GM10847 (cell line): ENCODE measurements around the gene CSTF2.
A peak's percentile ranks its signal among the peaks of the same experiment; 100 is the strongest.

ENCODE experiments used
- POLR2A ChIP-seq: IDR thresholded peaks from 2 replicates; pipeline ENCODE4 v1.6.1; 2011; ENCODE audit not compliant: insufficient read length; ENCODE audit errors: extremely low read depth

Gene CSTF2, protein sequence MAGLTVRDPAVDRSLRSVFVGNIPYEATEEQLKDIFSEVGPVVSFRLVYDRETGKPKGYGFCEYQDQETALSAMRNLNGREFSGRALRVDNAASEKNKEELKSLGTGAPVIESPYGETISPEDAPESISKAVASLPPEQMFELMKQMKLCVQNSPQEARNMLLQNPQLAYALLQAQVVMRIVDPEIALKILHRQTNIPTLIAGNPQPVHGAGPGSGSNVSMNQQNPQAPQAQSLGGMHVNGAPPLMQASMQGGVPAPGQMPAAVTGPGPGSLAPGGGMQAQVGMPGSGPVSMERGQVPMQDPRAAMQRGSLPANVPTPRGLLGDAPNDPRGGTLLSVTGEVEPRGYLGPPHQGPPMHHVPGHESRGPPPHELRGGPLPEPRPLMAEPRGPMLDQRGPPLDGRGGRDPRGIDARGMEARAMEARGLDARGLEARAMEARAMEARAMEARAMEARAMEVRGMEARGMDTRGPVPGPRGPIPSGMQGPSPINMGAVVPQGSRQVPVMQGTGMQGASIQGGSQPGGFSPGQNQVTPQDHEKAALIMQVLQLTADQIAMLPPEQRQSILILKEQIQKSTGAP

DNA sequence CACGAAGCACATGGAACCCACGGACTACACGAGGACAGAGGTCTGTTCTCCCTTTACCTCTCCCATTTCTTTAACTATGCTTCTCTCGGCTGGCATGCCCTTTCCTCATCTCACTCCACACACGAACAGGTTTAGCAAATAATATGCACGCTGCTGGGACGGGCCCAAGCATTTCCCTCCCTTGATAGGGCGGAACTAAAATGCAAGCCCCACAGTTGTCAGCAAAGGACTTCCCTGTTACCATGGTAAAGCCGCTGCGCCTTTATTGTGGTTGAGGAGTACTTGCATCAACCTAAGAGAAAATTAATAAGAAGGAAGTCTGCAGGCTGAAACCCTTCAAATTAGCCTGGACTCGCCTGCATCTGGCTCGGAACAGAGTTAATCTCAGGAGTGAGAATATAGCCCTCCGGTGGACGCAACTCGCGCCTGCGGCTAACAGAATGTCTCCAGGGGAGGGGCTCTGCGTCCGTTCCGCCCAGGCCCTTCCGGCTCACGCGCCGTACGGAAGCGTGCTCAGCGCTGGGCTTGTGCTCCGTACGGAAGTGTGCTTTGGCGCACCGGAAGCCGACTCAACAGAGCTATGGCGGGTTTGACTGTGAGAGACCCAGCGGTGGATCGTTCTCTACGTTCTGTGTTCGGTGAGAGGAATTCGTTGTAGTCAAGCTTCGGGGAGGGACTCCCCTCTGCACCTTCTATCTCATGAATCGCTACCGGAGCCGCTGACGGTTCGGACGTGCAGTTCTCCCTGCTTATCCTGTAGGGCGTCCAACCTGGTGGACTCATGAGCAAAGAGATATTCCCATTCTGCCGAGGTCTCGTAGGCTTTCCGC, at the start of gene CSTF2:
CSTF2 (plus strand) TSS at position 555 of the 830 bp plus-strand sequence; CDS start at position 581, 26 bp downstream.
- TF ChIP-seq POLR2A = peak; percentile 58

DNA sequence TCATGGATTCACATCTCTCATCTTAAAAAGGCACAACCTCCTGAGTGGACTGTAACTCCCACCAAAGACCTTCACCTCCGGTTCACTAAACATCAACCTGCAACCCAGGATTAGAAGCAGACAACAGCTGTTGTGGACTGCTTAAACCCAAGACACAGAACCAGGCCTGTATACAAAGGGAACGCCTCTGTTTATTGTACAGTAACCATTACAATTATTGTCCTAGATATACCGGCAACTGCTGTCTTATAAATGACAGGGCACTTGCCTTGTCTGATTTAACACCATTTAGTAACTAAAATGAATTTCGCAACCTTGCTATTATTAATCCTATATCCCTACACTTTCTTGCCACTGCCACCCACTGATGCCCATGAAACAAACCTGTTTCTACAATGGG, 22.8 kb upstream of the CSTF2 start:
- TF ChIP-seq POLR2A = no peak

DNA sequence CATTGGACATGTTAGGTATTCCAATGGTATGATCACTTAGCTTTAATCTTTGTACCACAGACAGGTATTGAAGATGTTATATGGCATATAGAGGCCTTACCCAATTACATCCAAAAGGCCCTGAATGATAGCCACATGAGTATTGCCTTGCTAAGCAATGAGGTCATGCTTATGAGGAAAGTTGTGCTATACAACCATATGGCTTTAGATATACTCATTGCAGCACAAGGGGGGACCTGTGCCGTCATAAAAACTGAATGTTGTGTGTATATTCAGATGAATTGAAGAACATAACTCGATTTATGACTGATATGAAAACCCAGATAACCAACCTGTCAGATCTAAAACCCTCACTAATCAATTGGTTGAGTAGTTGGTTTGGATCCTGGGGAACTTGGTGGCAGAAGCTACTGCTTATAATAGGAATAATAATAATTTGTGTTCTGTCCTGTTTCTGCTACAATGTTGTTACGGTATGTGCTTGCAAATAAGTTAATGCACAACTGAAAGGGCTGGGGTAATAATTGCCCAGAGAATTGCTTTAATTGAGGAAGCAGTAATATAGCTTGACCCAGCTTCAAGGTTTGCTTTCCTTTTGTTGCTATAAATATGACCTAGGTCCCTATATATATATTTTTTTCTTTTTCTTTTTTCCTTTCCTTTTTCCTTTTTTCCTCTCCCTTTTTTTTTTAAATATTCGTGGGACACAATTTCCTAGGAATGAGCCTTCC, 21.5 kb upstream of the CSTF2 start:
- TF ChIP-seq POLR2A = no peak

DNA sequence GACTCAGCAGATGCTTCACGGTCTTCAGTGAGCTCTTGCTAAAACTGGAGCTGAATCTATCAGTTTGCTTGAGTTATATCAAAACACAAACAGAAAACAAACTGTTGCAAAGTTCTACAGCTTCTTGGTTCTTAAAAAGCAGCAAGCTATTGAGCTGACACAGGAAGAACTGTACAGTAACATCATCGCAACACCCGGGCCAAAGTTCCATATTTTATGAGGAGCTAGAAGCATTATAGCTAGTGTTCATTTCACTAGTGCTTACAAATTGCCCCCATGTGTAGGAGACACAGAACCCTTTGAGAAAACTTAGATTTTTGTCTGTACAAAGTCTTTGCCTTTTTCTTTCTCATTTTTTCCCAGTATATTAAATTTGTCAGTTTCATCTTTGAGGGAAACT, 17.3 kb upstream of the CSTF2 start:
- TF ChIP-seq POLR2A = no peak

DNA sequence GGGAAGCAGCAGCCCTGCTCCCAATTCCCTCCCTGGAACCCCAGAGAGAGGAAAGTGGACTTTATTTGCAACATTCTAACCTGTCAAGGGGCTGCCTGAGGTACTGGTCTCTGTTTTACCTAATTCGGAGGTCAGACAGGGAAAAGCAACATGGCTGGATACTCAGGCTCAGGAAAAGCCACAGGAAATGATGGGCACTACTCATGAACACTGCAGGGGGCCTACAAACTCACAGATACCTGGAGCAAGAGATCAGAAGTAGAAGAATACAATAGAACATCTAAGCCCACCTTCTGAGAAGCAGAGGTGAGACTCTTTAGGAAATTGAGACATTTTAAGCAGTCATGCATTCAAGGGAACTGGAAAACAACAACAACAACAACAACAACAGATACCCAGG, 15.4 kb upstream of the CSTF2 start:
- TF ChIP-seq POLR2A = no peak

DNA sequence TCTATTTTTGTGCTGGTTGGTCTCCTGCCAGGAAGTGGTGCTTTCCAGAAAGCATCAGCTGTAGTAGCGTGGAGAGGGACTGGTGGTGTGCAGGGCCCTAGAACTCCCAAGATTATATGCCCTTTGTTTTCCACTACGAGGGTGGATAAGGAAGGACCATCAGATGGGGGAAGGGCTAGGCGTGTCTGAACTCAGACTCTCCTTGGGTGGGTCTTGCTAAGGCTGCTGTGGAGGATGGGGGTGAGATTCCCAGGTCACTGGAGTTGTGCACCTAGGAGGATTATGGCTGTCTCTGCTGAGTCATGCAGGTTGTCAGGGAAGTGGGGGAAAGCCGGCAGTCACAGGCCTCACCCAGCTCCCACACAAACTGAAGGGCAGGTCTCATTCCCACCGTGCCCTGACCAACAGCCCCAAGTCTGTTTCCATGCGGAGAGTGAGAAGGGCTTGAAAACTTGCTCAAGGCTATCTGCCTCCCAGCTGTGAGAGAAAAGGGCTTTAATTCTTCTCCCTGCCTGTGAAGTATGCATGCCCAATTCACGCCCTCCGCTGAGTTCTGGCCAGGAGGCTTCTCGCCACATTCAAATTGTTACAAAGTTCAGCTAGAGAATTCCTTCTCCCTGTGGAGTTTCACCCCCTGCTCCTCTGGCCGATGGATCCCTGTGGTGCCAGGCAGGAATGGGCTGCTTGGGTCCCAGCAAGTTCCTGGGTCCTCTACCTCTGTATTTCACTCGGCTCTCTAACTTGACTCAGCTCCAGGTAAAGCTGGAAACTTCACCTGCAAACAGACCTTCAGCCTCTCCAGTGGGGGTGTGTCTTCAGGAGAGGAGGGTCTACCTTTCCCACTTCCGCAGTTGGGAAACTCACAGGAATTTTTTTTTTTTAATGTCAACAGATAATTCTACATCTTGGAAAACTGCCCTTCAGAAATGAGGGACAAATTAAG, 7.7 kb upstream of the CSTF2 start:
- no peak for TF ChIP-seq POLR2A

DNA sequence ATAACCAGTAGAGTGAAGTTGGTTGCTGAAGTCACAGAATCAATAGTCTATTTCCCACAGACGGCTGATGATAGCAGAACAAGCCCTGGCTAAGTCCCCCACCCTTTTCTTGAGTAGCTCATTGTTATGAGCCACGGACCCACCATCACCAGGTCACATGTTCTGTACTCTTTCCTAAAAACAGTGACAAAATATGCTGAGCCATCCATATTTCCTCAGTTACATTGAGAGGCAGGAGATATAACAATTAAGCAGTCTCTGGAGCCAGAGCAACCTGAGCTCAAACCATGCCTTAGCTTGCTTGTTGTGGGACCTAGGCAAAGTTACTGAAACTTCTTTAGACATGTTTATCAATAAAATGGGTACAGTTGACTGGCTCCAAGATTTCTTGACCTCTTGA, 2.9 kb upstream of the CSTF2 start:
- TF ChIP-seq POLR2A = no peak

DNA sequence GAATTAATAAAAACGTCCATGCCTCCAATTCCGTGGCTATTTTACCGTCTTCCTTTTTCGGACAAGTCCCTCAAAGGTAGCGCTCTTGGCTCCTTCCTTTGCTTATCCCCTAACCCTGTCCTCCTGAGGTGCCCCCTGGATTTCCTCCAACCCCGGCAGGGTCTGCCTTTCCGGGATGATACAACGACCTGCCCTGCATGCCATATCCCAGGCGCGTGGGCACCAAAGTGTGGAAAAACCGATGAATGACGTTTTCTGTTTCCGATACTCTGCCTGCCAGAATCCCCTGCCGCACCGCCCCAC, 706 bp upstream of the CSTF2 start:
- no peak for TF ChIP-seq POLR2A

DNA sequence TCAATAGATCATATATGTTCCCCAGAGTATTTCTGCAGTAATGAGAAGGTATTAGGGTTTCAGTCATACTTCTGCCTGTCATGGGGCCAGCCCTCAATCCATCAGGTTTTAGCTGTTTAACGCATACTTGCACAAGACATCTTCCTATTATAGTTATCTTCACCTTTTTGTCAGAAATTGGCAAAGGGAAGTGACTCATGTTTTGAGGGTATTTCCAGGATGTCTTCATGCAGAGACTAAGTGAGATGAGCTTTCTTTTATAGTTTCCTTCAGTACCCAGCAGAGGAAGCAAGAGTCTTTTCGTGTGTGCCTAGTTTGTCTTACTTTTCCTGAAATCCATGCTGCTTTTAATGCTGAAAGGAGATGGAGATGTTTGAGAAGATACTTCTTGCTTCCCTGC, 9.5 kb downstream of the CSTF2 start:
- no peak for TF ChIP-seq POLR2A

DNA sequence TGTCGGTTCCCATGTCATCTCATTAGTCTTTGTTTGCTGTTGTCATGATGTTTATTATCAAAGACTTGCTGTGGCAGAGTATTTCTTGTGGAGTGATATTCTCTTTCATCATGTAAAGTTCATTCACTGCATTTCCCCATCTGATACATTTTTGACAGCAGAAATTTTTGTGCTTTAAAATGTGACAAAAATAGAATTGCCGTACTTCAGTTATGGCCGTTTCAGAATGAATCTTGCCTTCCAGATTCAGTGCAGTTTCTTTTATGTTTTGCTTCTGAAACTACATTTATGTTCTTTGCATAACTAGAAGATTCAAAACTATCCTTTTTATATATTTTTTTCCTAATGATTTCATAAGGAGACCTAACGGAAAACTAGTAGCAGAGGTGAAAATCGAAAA, 10.0 kb downstream of the CSTF2 start:
- TF ChIP-seq POLR2A = no peak

DNA sequence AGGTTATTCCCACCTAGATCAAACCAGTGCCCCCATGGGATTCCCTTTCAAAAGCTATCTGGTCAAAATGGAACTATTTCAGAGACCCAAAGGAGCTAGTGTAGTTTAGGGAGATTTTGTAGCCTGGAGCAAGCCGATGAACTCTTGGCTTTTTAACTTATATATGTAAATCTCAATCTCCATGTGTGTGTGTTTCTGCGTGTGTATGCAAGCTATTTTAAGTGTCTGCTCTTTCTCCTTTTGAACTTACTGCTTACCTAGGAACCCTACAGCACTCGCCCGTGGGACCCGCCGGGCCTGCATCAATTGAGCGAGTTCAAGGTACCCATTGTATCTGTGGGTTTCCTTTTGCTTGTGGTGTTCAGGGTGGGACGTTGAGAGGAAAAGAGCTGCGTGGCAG, 10.4 kb downstream of the CSTF2 start:
- no peak for TF ChIP-seq POLR2A

DNA sequence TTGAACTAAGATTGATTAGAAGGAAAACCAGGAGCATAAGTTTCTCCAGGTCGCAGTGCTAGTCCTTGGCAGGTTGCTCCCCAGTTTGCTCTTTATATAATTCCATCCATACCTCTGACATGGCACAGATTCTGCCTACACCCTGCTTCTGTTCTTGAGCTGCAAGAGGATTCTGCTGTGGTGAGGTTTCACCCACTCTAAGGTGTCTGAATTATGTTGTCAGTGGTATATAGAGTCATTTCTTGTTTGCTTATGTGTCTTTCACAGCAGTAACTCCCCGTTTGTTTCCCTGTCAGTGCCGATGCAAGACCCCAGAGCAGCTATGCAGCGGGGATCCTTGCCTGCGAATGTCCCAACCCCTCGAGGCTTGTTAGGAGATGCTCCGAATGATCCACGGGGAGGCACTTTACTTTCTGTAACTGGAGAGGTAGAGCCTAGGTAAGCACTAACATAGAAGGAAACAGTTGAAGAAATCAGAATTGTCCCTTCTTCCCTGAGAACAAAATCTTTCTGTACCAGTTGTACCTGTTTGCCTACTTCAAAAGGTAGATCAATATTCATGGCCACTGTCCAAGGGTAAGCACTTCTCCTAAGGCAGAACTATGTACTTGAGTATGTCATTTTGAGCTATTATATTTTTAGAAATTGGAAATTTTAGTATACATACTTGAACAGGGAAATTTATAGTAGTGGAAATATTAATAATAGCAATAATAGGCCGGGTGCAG, 11.2 kb downstream of the CSTF2 start:
- TF ChIP-seq POLR2A = no peak

DNA sequence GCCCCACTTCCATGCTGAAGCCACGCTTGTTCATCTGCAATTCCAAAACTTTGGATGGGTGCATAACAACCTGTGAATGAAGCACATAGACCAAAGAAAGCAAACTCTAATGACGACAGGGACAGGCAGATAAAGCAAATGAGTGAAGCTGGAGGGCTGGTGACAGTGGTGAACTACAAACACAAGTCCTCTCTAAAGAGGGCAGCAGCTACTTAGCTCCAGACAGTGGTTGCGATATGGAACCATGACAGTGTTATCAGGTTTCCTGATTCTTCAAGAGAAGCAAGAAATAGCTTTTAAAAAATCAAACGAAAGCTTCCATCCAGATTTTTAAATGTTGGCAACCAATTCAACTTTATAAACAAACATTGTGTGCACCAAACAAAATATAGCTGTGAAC, 30.1 kb downstream of the CSTF2 start:
- TF ChIP-seq POLR2A = no peak

DNA sequence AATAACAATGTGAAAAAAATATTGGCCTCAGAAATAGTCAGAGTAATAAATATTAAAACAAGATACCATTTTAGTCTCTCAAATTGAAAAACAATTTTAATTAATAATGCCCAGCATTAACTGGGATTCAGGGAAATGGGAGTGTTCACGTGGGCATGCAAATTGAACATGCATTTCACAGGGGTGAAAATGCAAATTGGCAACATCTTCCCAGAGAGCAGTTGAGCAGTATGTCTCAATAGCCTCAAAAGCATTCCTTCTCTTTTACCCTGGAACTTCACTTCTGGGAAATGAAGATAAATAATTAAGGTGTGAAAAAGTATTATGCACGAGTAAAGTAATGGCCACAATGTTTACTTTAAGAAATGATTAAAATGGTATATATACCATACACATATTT, 32.6 kb downstream of the CSTF2 start:
- no peak for TF ChIP-seq POLR2A
